Muscle of leg (tissue), 11 donors: ENCODE measurements around the gene BCL2L12. TPM values are rescaled to one million over a fixed set of nuclear protein-coding genes. Genes with fewer than 3 reads are reported as not detected.

Experiments
- DNase-seq: peaks from one replicate; pipeline ENCODE4 v3.0.0; 2013
- H3K27ac ChIP-seq: one replicate; pipeline ENCODE4 v1.5.1; 2013; ENCODE audit warnings: mild to moderate bottlenecking, low read length, control low read depth
- H3K27me3 ChIP-seq: one replicate; pipeline ENCODE4 v1.6.1; 2013; ENCODE audit warnings: low read length; ENCODE audit not compliant: control insufficient read depth, insufficient read depth
- H3K36me3 ChIP-seq: one replicate; pipeline ENCODE4 v1.6.1; 2013; ENCODE audit warnings: low read length; ENCODE audit not compliant: control insufficient read depth, insufficient read depth
- H3K4me1 ChIP-seq: one replicate; pipeline ENCODE4 v1.6.1; 2013; ENCODE audit warnings: low read length; ENCODE audit not compliant: control insufficient read depth, insufficient read depth
- H3K4me3 ChIP-seq: one replicate; pipeline ENCODE4 v1.5.1; 2013; ENCODE audit warnings: low read length, control low read depth
- H3K9me3 ChIP-seq: replicated peaks from 2 replicates; pipeline ENCODE4 v1.6.1; 2013; ENCODE audit warnings: low read depth, low read length; ENCODE audit not compliant: control insufficient read depth
- WGBS: methylation state at CpG from one replicate; pipeline ENCODE4 v1.1.5; 2013; ENCODE audit warnings: missing lambda C conversion rate; ENCODE audit not compliant: insufficient coverage; 5-methylcytosine and 5-hydroxymethylcytosine counted together
- polyA plus RNA-seq, 8 donors: library from polyadenylated mRNA; unstranded; fragments of 120-200 nt; gene quantifications; one replicate each; pipeline versions ENCODE4 v1.2.1 to v1.2.3, GENCODE V29; 2013; ENCODE audit warnings: inconsistent platforms in 1 of 8, low replicate concordance in 1 of 8; ENCODE audit not compliant: insufficient read length in 8 of 8, insufficient read depth in 1 of 8
- total RNA-seq: library from RNA; stranded (reverse); fragments of 120-200 nt; gene quantifications from one replicate; pipeline ENCODE4 v1.2.4, GENCODE V29; 2013

Gene BCL2L12
- total and polyA plus RNA-seq, 9 donors, result 10.9 to 39.6 (median 31.1) TPM

DNA sequence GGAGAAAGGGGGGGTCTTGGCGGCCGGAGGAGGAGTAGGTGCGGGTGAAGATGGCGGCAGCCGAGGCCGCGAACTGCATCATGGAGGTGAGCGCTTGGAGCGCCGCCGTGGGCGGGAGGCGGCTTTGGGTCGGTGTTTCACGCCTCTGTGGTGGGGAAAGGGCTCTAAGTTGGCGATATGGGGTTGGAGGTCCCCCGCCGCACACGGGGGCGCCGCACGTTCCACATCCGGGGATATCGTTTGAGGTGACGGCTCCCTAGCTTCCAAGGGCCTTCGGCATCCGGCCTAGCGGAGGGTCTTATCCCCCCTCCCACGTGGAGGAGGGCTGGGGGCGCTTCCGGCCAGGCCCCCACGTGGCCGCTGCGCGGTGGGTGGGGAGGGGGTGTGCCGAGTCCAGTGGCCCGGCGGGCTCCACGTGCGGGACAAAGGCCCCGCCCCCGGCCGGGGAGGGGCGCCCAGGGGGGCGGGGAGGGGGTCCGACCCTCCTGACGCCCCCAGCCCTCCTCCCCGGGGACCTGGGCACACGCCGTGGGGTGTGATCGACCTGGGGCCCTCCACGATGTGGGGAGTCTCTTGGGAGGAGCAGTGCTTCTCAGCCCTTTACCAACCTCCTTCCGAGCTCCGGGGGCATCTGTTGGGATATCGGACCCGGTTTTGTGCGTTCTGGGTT, 11.6 kb downstream of the BCL2L12 start, which contains the start of gene PRMT1:
Gene PRMT1 (plus strand): TSS at position 41 of the 670 bp plus-strand sequence. CDS start 10 bp downstream, at position 51.
- Histone ChIP-seq H3K36me3 (peaks cover 16% of the 10 kb centered on the region), H3K4me1 (peaks cover 41% of the 10 kb centered on the region), H3K4me3 (peak within 1 kb of the TSS; percentile 100), H3K27me3 (no peaks in the 10 kb centered on the region), H3K9me3 (no peaks in the 10 kb centered on the region), H3K27ac (peak within 1 kb of the TSS; percentile 99)
- WGBS, result 0% methylated on average over 24 of the region's 57 CpGs
- DNase-seq, result peak; percentile 83

DNA sequence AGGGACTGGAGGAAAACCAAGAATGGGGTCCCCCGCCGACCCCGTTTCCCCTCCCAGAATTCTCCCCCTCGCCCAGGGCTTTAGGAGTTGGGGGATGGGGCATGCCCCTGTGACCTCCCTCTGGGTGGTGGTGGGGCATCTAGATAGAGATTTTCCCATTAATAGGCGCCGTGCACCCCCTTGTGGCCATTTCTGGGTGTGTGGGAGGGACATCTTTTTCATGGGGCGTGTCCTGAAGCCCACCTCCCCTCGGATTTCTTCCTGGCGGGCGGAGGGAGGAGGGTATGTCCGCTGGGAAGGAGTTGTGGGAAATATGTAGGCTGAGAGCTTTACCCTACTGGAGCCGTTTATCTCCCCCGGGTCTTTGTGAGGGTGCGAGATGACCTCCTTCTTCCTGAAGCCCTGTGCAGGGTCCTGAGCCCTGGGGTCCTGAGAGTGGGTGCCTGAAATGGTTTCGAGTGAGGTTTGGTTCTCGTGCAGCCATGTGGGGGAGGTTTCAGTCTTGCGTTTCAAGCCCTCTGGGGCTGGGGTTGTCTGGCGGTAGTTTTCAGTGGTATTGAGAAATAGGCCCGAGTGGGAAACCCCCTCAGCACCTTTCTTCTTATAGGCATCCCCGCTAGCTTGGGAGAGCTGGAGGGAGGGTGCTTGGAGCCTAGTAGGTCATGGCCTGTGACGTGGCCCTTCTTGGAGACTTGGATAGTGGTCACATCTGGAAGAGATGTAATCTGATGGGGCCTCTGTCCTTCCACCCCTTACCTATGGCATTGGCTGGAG, 12.4 kb downstream of the BCL2L12 start:
- DNase-seq, result peak; percentile 87

DNA sequence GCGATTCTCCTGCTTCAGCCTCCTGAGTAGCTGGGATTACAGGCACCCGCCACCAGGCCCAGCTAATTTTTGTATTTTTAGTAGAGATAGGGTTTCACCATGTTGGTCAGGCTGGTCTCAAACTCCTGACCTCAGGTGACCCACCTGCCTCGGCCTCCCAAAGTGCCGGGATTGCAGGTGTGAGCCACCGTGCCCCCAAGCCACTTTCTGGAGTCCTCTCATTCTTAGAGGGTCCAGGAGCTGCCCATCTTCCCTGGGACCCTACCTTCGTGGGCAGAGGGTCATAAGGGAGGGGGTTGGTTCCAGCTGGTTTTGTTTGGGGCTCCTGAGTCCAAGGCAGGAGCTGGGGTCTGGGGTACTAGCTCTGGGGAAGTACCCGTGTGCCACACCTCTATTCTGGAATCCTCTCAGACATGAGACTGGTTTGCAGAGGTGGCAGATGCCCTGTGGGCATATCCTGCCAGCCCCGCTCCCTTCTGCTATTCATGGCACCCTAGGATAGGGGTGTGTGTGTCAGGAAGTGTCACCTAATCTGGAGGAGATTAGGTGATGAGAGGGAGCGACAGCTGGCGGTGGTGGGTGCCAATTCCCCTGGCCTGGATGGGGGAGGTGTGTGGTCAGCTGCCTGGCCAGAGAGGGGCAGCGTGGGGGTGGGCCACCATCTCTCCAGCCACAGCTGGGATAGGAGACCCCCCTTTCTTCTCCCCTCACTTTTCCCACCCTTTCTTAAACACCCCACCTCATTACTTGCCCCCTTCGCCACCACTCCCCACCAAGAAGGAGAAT, 13.4 kb downstream of the BCL2L12 start:
- Histone ChIP-seq H3K4me1 (peaks cover 41% of the 10 kb centered on the region), H3K4me3 (no peak overlapping the region), H3K27ac (peak overlapping the region; percentile 89), H3K27me3 (no peaks in the 10 kb centered on the region), H3K36me3 (peaks cover 32% of the 10 kb centered on the region), H3K9me3 (no peaks in the 10 kb centered on the region)
- 92% methylated on average over 1 of the region's 12 CpGs for WGBS
- DNase-seq, result peak; percentile 73

More for the DNA sequence above, 12.4 kb downstream of the BCL2L12 start:
- Histone ChIP-seq H3K27ac (peak overlapping the region; percentile 99), H3K4me3 (peak overlapping the region; percentile 100), H3K9me3 (no peaks in the 10 kb centered on the region), H3K27me3 (no peaks in the 10 kb centered on the region), H3K36me3 (peaks cover 23% of the 10 kb centered on the region), H3K4me1 (peaks cover 41% of the 10 kb centered on the region)
- 1% methylated on average over 8 of the region's 21 CpGs for WGBS

DNA sequence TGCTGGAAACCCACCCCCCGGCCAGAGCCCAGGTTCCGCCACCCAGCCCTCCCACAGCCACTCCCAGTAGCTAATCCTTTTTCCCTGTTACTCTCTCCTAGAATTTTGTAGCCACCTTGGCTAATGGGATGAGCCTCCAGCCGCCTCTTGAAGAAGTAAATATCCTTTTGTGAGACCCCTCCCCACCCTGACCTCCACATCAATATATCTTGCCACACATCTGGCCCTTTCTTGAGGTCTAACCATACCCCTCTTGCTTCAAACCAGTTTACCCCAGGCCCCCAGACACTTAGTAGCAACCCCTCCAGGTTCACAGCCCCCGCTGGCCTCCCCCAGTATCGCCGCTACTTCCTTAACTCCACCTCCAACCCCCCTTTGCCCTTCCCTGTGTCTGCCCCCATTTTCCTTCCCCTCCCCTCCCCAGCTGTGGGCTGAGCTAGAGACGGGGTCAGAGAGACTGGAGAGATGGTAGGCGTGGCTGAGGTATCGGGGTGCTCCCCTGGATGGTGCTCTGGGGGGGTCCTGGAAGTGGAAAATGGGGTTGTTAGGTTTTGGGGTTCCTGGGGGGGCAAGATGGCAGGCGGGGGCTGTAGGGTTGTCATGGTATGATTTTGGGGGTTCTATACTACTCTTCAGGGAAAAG, 14.2 kb downstream of the BCL2L12 start:
- Histone ChIP-seq H3K4me3 (peak overlapping the region; percentile 0), H3K4me1 (peaks cover 41% of the 10 kb centered on the region), H3K27me3 (no peaks in the 10 kb centered on the region), H3K36me3 (peaks cover 40% of the 10 kb centered on the region), H3K9me3 (no peaks in the 10 kb centered on the region), H3K27ac (peak overlapping the region; percentile 89)
- 49% methylated on average over 4 of the region's 10 CpGs for WGBS
- no peak for DNase-seq

DNA sequence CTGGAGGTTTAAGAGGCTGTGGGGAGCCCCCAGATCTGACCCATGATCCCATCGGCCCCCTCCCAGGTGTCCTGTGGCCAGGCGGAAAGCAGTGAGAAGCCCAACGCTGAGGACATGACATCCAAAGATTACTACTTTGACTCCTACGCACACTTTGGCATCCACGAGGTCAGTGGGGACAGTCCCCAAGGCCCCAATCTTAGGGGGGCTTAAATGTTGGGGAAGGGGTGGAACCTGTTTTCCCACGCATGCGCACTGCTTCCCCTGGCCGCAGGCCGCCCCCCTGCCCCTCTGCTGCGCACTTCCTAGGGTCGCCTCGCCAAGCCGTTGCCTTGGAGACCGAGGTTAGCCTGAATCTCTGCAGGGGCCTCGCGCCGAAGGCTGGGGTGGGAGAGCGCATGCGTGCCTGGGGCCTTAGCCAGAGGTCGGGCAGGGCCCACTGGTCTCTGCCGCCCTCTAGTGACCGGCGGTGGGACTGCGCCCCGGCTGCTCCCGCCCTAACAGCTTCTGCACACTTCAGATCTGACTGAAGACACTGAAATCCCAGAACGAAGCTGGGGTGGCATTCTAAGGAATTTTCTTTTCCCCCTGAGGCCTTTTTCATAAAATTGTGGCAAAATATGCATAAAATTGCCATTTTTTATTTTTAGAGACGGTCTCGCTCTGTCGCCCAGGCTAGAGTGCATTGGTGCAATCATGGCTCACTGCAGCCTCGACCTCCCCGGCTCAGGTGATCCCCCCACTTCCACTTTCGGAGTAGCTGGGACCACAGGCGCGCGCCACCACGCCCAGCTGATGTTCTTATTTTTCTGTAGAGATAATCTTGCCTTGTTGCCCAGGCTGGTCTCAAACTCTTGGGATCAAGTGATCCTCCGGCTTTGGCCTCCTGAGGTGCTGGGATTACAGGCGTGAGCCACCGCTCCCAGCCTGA, 15.0 kb downstream of the BCL2L12 start:
- Histone ChIP-seq H3K9me3 (no peaks in the 10 kb centered on the region), H3K27ac (peak overlapping the region; percentile 89), H3K27me3 (no peaks in the 10 kb centered on the region), H3K4me3 (peak overlapping the region; percentile 0), H3K4me1 (peaks cover 42% of the 10 kb centered on the region), H3K36me3 (peaks cover 46% of the 10 kb centered on the region)
- DNase-seq, result peak; percentile 95
- 25% methylated on average over 27 of the region's 40 CpGs for WGBS

DNA sequence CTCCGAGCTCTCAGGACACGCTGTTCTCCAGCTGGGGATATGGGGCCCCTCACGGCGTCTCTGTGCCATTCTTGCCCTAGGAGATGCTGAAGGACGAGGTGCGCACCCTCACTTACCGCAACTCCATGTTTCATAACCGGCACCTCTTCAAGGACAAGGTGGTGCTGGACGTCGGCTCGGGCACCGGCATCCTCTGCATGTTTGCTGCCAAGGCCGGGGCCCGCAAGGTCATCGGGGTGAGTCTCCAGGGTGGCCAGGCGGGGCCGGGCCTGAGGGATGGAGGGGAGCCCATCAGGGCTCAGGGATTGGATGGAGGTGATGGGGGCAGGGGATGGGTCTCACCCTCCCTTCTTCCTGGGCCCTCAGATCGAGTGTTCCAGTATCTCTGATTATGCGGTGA, 16.1 kb downstream of the BCL2L12 start:
- DNase-seq, result no peak
- H3K27ac ChIP-seq, result no peak overlapping the region
- no peak overlapping the region for H3K4me3 ChIP-seq
- peaks cover 45% of the 10 kb centered on the region for H3K4me1 ChIP-seq
- peaks cover 55% of the 10 kb centered on the region for H3K36me3 ChIP-seq
- WGBS, result 94% methylated on average over 13 of the region's 19 CpGs
- H3K9me3 ChIP-seq, result no peaks in the 10 kb centered on the region
- no peaks in the 10 kb centered on the region for H3K27me3 ChIP-seq

DNA sequence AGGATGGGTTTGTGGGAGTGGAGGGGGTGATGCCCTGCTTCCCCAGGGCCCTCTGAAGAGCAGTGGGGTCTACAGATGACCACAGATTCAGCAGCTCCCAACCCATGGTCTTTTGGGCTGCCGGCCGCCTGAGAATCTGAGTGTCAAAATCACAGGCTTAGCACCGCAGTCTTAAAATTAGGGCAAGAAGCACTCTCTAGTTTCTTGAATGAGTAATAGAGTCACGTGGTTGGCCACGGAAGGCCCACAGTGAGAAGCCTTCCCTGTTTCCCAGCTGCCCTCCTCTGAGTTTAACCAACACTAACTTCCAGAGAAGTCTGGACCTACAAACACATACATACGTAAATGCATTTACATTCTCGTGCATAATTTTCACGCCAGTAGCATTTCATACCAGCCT, 16.5 kb downstream of the BCL2L12 start:
- Histone ChIP-seq H3K27ac (no peak overlapping the region), H3K9me3 (no peaks in the 10 kb centered on the region), H3K36me3 (peaks cover 60% of the 10 kb centered on the region), H3K4me1 (peaks cover 50% of the 10 kb centered on the region), H3K27me3 (no peaks in the 10 kb centered on the region), H3K4me3 (no peak overlapping the region)
- DNase-seq, result no peak
- 90% methylated on average over 3 of the region's 8 CpGs for WGBS

DNA sequence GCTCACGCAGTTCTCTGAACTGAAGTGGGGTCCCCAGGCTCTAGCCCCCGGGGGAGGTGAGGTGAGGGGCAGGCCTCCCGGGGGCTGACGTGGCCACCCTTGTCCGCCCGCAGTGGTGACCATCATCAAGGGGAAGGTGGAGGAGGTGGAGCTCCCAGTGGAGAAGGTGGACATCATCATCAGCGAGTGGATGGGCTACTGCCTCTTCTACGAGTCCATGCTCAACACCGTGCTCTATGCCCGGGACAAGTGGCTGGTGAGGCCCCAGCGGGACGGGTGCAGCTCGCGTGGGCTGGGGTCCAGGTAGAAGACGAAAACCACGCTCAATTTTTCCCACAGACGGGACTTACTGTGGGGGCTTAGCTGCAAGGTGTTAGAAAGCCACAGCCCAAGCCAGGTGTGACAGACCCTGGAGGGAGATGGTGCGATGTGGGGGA, 18.1 kb downstream of the BCL2L12 start:
- no peak overlapping the region for H3K27ac ChIP-seq
- H3K4me3 ChIP-seq, result no peak overlapping the region
- peaks cover 70% of the 10 kb centered on the region for H3K36me3 ChIP-seq
- no peaks in the 10 kb centered on the region for H3K9me3 ChIP-seq
- no peak for DNase-seq
- 88% methylated on average over 18 of the region's 18 CpGs for WGBS
- no peaks in the 10 kb centered on the region for H3K27me3 ChIP-seq
- H3K4me1 ChIP-seq, result peaks cover 43% of the 10 kb centered on the region
